ENCODE measurements around the gene AGAP3.

- no peak for TF ChIP-seq CTCF (IDR thresholded peaks at IDR 0.05)
- TF ChIP-seq POLR2AphosphoS5 (IDR thresholded peaks at IDR 0.05; ENCODE audit: low read depth, low read length): no peak
Measured at GRCh38 chr7:151181011-151181431, 94.7 kb downstream of the AGAP3 start.

Measured in Panc1 (cell line).